HEK293 (cell line): ENCODE measurements around the gene LGI4.
A peak's percentile ranks its signal among the peaks of the same experiment; 100 is the strongest.

Experiments used
- CTCF ChIA-PET: fragments of 350-600 bp; formaldehyde crosslinking; extraction: SDS; loops from one replicate; lab custom pipeline; 2021; ENCODE audit warnings: antibody characterized with exemption; lab: Yijun Ruan, JAX
- POLR2A ChIA-PET: fragments of 300-600 bp; formaldehyde crosslinking; extraction: SDS; loops from one replicate; lab custom pipeline; 2020; ENCODE audit warnings: antibody characterized with exemption, inconsistent platforms; lab: Yijun Ruan, JAX
- H3K27ac ChIP-seq: fragments of 200-500 bp; sonication (Bioruptor generic); 2 replicates; pipeline ENCODE4 v1.5.1; 2014; ENCODE audit warnings: low read depth, low read length, control low read depth, inconsistent platforms; ENCODE audit errors: extremely low read depth
- H3K36me3 ChIP-seq, 2 experiments: fragments of 200-500 bp in 1 of 2; sonication (Bioruptor generic) in 1 of 2; 1 replicate in 1 of 2; 2 replicates in 1 of 2; pipeline ENCODE4 v1.5.1; 2014 to 2017; ENCODE audit warnings: inconsistent platforms in 2 of 2, low read length in 2 of 2; ENCODE audit not compliant: control insufficient read depth in 2 of 2, insufficient read depth in 1 of 2
- H3K4me1 ChIP-seq: fragments of 200-500 bp; sonication (Bioruptor generic); 2 replicates; pipeline ENCODE4 v1.5.1; 2014; ENCODE audit warnings: mild to moderate bottlenecking, low read length, inconsistent platforms; ENCODE audit not compliant: control insufficient read depth, insufficient read depth
- H3K4me3 ChIP-seq: 2 replicates; pipeline ENCODE4 v1.5.1; 2011; ENCODE audit warnings: low read depth, mild to moderate bottlenecking, control low read depth, low read length, moderate library complexity
- H3K9me3 ChIP-seq: fragments of 200-500 bp; sonication (Bioruptor generic); 2 replicates; pipeline ENCODE4 v1.5.1; 2014; ENCODE audit warnings: low read depth, low read length, inconsistent platforms; ENCODE audit not compliant: control insufficient read depth, insufficient read depth
- EGR2 ChIP-seq: fragments of 450-650 bp; formaldehyde crosslinking; IDR thresholded peaks from 2 replicates; pipeline ENCODE4 v1.5.1; 2016; ENCODE audit warnings: low read depth, missing biosample characterization, missing genetic modification characterization
- HOXA7 ChIP-seq: sonication (generic); formaldehyde crosslinking; IDR thresholded peaks from 2 replicates; pipeline ENCODE4 v1.8.1; 2022; ENCODE audit warnings: missing genetic modification reagents, borderline replicate concordance
- KLF7 ChIP-seq: fragments of 450-650 bp; formaldehyde crosslinking; IDR thresholded peaks from 2 replicates; pipeline ENCODE4 v1.5.1; 2016; ENCODE audit warnings: missing biosample characterization, missing genetic modification characterization, borderline replicate concordance
- PBX3 ChIP-seq: sonication (generic); formaldehyde crosslinking; IDR thresholded peaks from 2 replicates; pipeline ENCODE4 v1.8.1; 2022; ENCODE audit warnings: mild to moderate bottlenecking, moderate library complexity, missing genetic modification reagents
- PRDM4 ChIP-seq: fragments of 450-650 bp; formaldehyde crosslinking; IDR thresholded peaks from 2 replicates; pipeline ENCODE4 v1.5.1; 2017; ENCODE audit warnings: missing biosample characterization, missing genetic modification characterization
- RBAK ChIP-seq: fragments of 450-650 bp; formaldehyde crosslinking; IDR thresholded peaks from 2 replicates; pipeline ENCODE4 v1.5.1; 2016; ENCODE audit warnings: missing biosample characterization, missing genetic modification characterization
- SCRT1 ChIP-seq: fragments of 450-650 bp; formaldehyde crosslinking; IDR thresholded peaks from 2 replicates; pipeline ENCODE4 v1.5.1; 2016; ENCODE audit warnings: missing biosample characterization, missing genetic modification characterization, borderline replicate concordance
- TRIM28 ChIP-seq: IDR thresholded peaks from 2 replicates; pipeline ENCODE4 v1.6.1; 2011; ENCODE audit warnings: low read length, control low read depth, borderline replicate concordance
- TSHZ1 ChIP-seq: fragments of 450-650 bp; formaldehyde crosslinking; IDR thresholded peaks from 2 replicates; pipeline ENCODE4 v1.5.1; 2016; ENCODE audit warnings: missing biosample characterization, missing genetic modification characterization, borderline replicate concordance
- YY1 ChIP-seq: fragments of 450-650 bp; formaldehyde crosslinking; IDR thresholded peaks from 2 replicates; pipeline ENCODE4 v1.5.1; 2018; ENCODE audit warnings: missing biosample characterization, missing genetic modification characterization
- ZBTB17 ChIP-seq: fragments of 450-650 bp; formaldehyde crosslinking; IDR thresholded peaks from 2 replicates; pipeline ENCODE4 v1.5.1; 2016; ENCODE audit warnings: missing biosample characterization, missing genetic modification characterization
- ZBTB48 ChIP-seq: fragments of 450-650 bp; formaldehyde crosslinking; IDR thresholded peaks from 2 replicates; pipeline ENCODE4 v1.5.1; 2016; ENCODE audit warnings: missing biosample characterization, missing genetic modification characterization
- ZBTB6 ChIP-seq: fragments of 450-650 bp; formaldehyde crosslinking; IDR thresholded peaks from 2 replicates; pipeline ENCODE4 v1.5.1; 2017; ENCODE audit warnings: missing biosample characterization, missing genetic modification characterization
- ZFP69B ChIP-seq: fragments of 450-650 bp; formaldehyde crosslinking; IDR thresholded peaks from 2 replicates; pipeline ENCODE4 v1.5.1; 2016; ENCODE audit warnings: missing biosample characterization, missing genetic modification characterization
- ZNF114 ChIP-seq: fragments of 450-650 bp; formaldehyde crosslinking; IDR thresholded peaks from 2 replicates; pipeline ENCODE4 v1.5.0; 2017; ENCODE audit warnings: missing biosample characterization, missing genetic modification characterization
- ZNF174 ChIP-seq: fragments of 450-650 bp; formaldehyde crosslinking; IDR thresholded peaks from 2 replicates; pipeline ENCODE4 v1.5.0; 2017; ENCODE audit warnings: missing biosample characterization, mild to moderate bottlenecking, missing genetic modification characterization
- ZNF18 ChIP-seq: fragments of 450-650 bp; formaldehyde crosslinking; IDR thresholded peaks from 2 replicates; pipeline ENCODE4 v1.5.1; 2016; ENCODE audit warnings: missing biosample characterization, missing genetic modification characterization
- ZNF248 ChIP-seq: fragments of 450-650 bp; formaldehyde crosslinking; IDR thresholded peaks from 2 replicates; pipeline ENCODE4 v1.5.1; 2017; ENCODE audit warnings: missing biosample characterization, missing genetic modification characterization
- ZNF48 ChIP-seq: fragments of 450-650 bp; formaldehyde crosslinking; IDR thresholded peaks from 2 replicates; pipeline ENCODE4 v1.5.1; 2016; ENCODE audit warnings: missing biosample characterization, missing genetic modification characterization
- ZNF501 ChIP-seq: fragments of 450-650 bp; formaldehyde crosslinking; IDR thresholded peaks from 2 replicates; pipeline ENCODE4 v1.5.1; 2016; ENCODE audit warnings: missing biosample characterization, missing genetic modification characterization
- ZNF513 ChIP-seq: fragments of 450-650 bp; IDR thresholded peaks from 2 replicates; pipeline ENCODE4 v1.5.1; 2018; ENCODE audit warnings: missing biosample characterization, missing genetic modification characterization
- ZNF560 ChIP-seq: fragments of 450-650 bp; formaldehyde crosslinking; IDR thresholded peaks from 2 replicates; pipeline ENCODE4 v1.5.1; 2017; ENCODE audit warnings: missing biosample characterization, missing genetic modification characterization, borderline replicate concordance
- ZNF704 ChIP-seq: fragments of 450-650 bp; formaldehyde crosslinking; IDR thresholded peaks from 2 replicates; pipeline ENCODE4 v1.5.1; 2016; ENCODE audit warnings: missing biosample characterization, missing genetic modification characterization
- ZSCAN16 ChIP-seq: fragments of 450-650 bp; formaldehyde crosslinking; IDR thresholded peaks from 2 replicates; pipeline ENCODE4 v1.5.1; 2016; ENCODE audit warnings: missing biosample characterization, missing genetic modification characterization
- ZSCAN23 ChIP-seq: fragments of 450-650 bp; formaldehyde crosslinking; IDR thresholded peaks from 2 replicates; pipeline ENCODE4 v1.5.1; 2016; ENCODE audit warnings: missing biosample characterization, missing genetic modification characterization

The LGI4 gene

GRCh38 chr19:35088131-35088913 is 46.5 kb downstream of the LGI4 start:
- Histone ChIP-seq H3K4me1 (peaks cover 7% of the 10 kb centered on the region), H3K4me3 (no peak overlapping the region), H3K36me3 (no peaks in the 10 kb centered on the region), H3K27ac (no peak overlapping the region), H3K9me3 (no peaks in the 10 kb centered on the region)
- ChIA-PET CTCF (interaction anchor here (0.7 to 4.7 kb wide), 11 partner anchors 12 to 422 kb away, joined by 3 to 60 read pairs (median 5); partner anchors contain the start of gene LGI4), POLR2A (no interaction called here)
- TF ChIP-seq ZBTB17 (tag by site-specific recombination) (peak; percentile 66), EGR2 (tag by site-specific recombination) (no peak), ZSCAN16 (tag by site-specific recombination) (no peak), ZSCAN23 (tag by site-specific recombination) (no peak), ZNF513 (no peak), ZFP69B (tag by site-specific recombination) (no peak), ZNF704 (tag by site-specific recombination) (0 out of 2 replicates have a peak, but pooled peaks have one; percentile 0), KLF7 (tag by site-specific recombination) (no peak), PRDM4 (tag by site-specific recombination) (no peak), ZBTB48 (tag by site-specific recombination) (no peak), TSHZ1 (tag by site-specific recombination) (no peak), ZNF18 (no peak), HOXA7 (no peak), ZNF501 (no peak), ZNF560 (tag by site-specific recombination) (no peak), TRIM28 (no peak), RBAK (no peak), ZNF48 (tag by site-specific recombination) (no peak), ZNF174 (tag by site-specific recombination) (no peak), PBX3 (CRISPR knock-in tag) (no peak), ZNF114 (tag by site-specific recombination) (no peak), ZNF248 (tag by site-specific recombination) (no peak), YY1 (tag by site-specific recombination) (no peak), ZBTB6 (tag by site-specific recombination) (no peak), SCRT1 (tag by site-specific recombination) (no peak)
